Right cardiac atrium (tissue), 5 donors: ENCODE data around the gene TBC1D5. TPM values are rescaled to one million over a fixed set of nuclear protein-coding genes. Genes with fewer than 3 reads are reported as not detected.
"Not testable (repeated sequence)": the region's sequence is repeated elsewhere in the genome, so short reads cannot be mapped to it uniquely, and the experiment has no call there.

Experiments
- ATAC-seq, 2 donors: fragments of 200-7000 bp; cut with Tn5 transposase; one replicate each; pipeline versions ENCODE4 v1.8.0 to v1.9.1; 2020; ENCODE audit warnings: moderate library complexity in 2 of 2, mild to moderate bottlenecking in 1 of 2
- DNase-seq, 3 donors: peaks; one replicate each; pipeline ENCODE4 v3.0.0-alpha.2; 2020
- H3K27ac ChIP-seq: one replicate; pipeline ENCODE4 v1.5.1; 2013; ENCODE audit warnings: mild to moderate bottlenecking, low read length, control low read depth, moderate library complexity
- H3K27me3 ChIP-seq: one replicate; pipeline ENCODE4 v1.6.1; 2013; ENCODE audit not compliant: control insufficient read depth, insufficient read depth
- H3K4me1 ChIP-seq: one replicate; pipeline ENCODE4 v1.6.1; 2013; ENCODE audit warnings: low read length; ENCODE audit not compliant: control insufficient read depth, insufficient read depth
- H3K4me3 ChIP-seq: one replicate; pipeline ENCODE4 v1.5.1; 2013; ENCODE audit warnings: low read length, control low read depth
- H3K9me3 ChIP-seq: one replicate; pipeline ENCODE4 v1.6.1; 2013; ENCODE audit warnings: low read length; ENCODE audit not compliant: control insufficient read depth
- WGBS: extraction: QIAGEN DNeasy Blood & Tissue Kit; methylation state at CpG from one replicate; pipeline ENCODE4 v1.1.7; 2013; 5-methylcytosine and 5-hydroxymethylcytosine counted together
- intact Hi-C, 4 donors: fragments of 100-400 bp; cut with DNase I; formaldehyde crosslinking; loops; one replicate each; pipeline versions ENCODE4 v1.11.0 to v1.14.0; 2022 to 2023
- polyA plus RNA-seq: library from polyadenylated mRNA; stranded (reverse); fragments of 200-250 nt; gene quantifications from one replicate; pipeline ENCODE4 v1.2.3, GENCODE V29; 2013
- total RNA-seq, 4 donors: library from RNA; stranded (reverse); fragmentation: NEBNext Ultra II Directional; extraction: Animal tissue kit (Norgen Biotek cat#: 25700); gene quantifications; one replicate each; pipeline ENCODE4 v1.2.1, GENCODE V29; 2021
- donor health status: healthy with polysubstance abuse.
- donor health status: DM: no; HTN: yes; CAD: no.
- donor health status: DM: no; HTN: no; CAD: no.
- donor health status: DM: no; HTN: yes; CAD: no; lungs with severe emphysema.
- donor health status: DM: yes; HTN: yes; CAD: no.

Gene TBC1D5
- total and polyA plus RNA-seq, 5 donors, result 9.0 to 44.3 (median 39.6) TPM

DNA sequence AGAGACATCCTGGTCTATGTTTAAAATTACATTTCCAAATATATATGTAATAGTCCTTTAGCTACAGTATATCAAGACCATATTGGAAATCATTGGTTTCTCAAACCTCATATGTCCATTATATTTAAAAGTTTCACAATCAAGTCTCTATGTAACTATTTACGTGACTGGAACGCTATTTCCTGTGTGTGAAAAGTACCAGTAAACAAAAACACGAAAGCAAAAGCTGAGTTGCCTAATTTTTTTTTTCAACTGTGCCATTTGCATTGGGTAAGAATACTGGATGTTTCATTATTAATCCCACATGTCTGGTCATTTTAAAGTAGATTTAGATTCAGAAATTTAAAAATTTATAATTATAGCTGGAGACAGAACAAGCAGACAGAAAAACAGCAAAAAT, 381.4 kb downstream of the TBC1D5 start:
- no peak for ATAC-seq
- Histone ChIP-seq H3K27ac (no peak overlapping the region), H3K4me1 (no peaks in the 10 kb centered on the region), H3K27me3 (no peaks in the 10 kb centered on the region), H3K9me3 (no peaks in the 10 kb centered on the region), H3K4me3 (no peak overlapping the region)
- no peak for DNase-seq
- intact Hi-C loops, result no loop called here
- WGBS, result 91% methylated on average over 3 of the region's 3 CpGs

- Histone ChIP-seq H3K27ac (no peak overlapping the region), H3K27me3 (no peaks in the 10 kb centered on the region), H3K4me3 (no peak overlapping the region), H3K4me1 (no peaks in the 10 kb centered on the region), H3K9me3 (no peaks in the 10 kb centered on the region)
- intact Hi-C loops, result no loop called here
- ATAC-seq (no peak), DNase-seq (no peak)
- 91% methylated on average over 1 of the region's 1 CpG for WGBS
Measured at GRCh38 chr3:17359911-17360310, 382.5 kb downstream of the TBC1D5 start.

DNA sequence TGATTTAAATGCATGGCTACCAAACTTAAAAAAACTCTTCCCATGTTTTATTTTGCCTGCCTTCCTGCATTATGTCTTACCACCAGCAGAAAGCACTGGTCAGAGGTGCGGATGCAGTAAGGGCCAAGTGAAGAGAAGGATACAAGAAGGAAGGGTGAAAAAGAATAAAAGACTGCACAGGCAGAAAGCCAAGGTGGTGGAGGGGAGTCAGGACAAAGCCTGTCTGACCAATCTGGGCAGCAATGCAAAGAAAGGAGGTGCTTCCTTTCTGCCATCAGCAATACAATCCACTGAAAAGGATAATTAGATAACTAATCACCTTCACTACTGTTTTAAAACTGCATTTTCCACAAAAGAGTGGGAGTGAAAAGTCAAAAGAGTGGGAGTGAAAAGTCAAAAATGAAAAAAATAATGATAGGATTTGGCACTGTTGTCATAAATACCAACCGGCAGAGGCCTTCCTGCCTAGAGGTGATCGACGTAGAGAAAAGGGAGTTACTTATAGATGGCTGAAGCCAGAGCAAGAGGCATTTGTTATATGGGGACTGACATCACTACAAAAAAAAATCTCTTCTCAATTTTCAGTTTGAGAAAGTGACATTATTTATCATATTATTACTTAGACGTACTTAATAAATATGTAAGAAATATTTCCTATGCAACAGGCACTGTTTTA, 385.3 kb downstream of the TBC1D5 start:
- Histone ChIP-seq H3K9me3 (no peaks in the 10 kb centered on the region), H3K27ac (no peak overlapping the region), H3K4me3 (no peak overlapping the region), H3K27me3 (no peaks in the 10 kb centered on the region), H3K4me1 (no peaks in the 10 kb centered on the region)
- intact Hi-C loops, result no loop called here
- ATAC-seq (no peak), DNase-seq (no peak)
- WGBS, result 84% methylated on average over 5 of the region's 5 CpGs

DNA sequence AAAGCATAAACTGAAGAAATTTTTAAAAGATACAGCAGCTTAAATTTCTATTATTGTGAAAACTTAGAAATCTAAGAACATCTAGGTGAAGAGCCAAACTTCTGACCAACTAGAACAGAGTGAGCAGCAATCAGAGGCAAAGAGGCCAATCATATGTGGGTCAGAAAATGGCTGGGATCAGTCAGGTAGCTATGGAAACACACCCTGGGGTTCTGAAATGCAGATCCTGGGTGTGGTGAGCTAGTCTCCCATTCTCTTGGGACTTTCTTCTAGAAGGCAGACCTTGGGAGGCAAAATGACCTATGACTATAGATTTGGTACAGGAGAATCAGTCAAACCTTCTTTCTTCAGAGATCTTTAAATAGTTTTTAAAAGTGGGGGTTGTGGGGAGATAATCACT, 385.8 kb downstream of the TBC1D5 start:
- intact Hi-C loops, result no loop called here
- DNase-seq, result no peak
- ATAC-seq, result no peak
- Histone ChIP-seq H3K9me3 (no peaks in the 10 kb centered on the region), H3K4me1 (no peaks in the 10 kb centered on the region), H3K27me3 (no peaks in the 10 kb centered on the region), H3K4me3 (no peak overlapping the region), H3K27ac (no peak overlapping the region)

- intact Hi-C loops, result no loop called here
- no peak for ATAC-seq
- Histone ChIP-seq H3K4me1 (no peaks in the 10 kb centered on the region), H3K27me3 (no peaks in the 10 kb centered on the region), H3K27ac (no peak overlapping the region), H3K9me3 (no peaks in the 10 kb centered on the region), H3K4me3 (no peak overlapping the region)
- WGBS, result 93% methylated on average over 1 of the region's 1 CpG
- no peak for DNase-seq
Measured at GRCh38 chr3:17355591-17355990, 386.8 kb downstream of the TBC1D5 start.

DNA sequence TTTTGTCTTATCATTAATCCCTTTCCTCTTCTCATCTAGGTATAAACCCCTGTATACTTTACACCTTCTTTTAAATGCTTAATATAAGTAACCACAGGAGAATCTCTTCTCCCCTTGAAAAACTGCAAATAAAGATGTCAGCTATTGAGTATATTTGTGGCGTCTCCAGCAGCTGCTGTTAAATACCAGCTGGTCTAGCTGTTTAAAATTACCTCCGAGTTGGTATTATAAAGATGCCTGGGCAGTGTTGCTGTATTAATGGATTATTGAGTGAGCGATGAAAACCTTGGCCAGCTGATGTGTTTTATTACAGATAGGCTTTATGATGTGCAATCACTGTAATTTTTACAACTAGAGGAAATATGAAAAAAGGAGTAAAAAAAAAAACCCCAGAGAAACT, 388.1 kb downstream of the TBC1D5 start:
- H3K27ac ChIP-seq, result no peak overlapping the region
- no peak overlapping the region for H3K4me3 ChIP-seq
- H3K4me1 ChIP-seq, result no peaks in the 10 kb centered on the region
- H3K9me3 ChIP-seq, result no peaks in the 10 kb centered on the region
- 94% methylated on average over 3 of the region's 3 CpGs for WGBS
- no peaks in the 10 kb centered on the region for H3K27me3 ChIP-seq
- ATAC-seq, result no peak
- no peak for DNase-seq
- intact Hi-C loops, result no loop called here

GRCh38 chr3:17352620-17353019, 389.8 kb downstream of the TBC1D5 start:
- ATAC-seq, result no peak
- H3K4me1 ChIP-seq, result no peaks in the 10 kb centered on the region
- no peaks in the 10 kb centered on the region for H3K9me3 ChIP-seq
- WGBS, result 98% methylated on average over 3 of the region's 3 CpGs
- DNase-seq, result no peak
- H3K4me3 ChIP-seq, result no peak overlapping the region
- H3K27ac ChIP-seq, result no peak overlapping the region
- intact Hi-C loops, result no loop called here
- no peaks in the 10 kb centered on the region for H3K27me3 ChIP-seq

DNA sequence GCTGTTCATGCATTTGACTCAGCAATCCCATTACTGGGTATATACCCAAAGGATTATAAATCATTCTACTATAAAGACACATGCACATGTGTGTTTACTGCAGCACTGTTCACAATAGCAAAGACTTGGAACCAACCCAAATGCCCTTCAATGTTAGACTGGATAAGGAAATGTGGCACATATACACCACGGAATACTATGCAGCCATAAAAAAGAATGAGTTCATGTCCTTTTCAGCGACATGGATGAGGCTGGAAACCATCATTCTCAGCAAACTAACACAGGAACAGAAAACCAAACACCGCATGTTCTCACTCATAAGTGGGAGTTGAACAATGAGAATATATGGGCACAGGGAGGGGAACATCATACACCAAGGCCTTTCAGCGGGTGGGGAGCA, 391.2 kb downstream of the TBC1D5 start:
- intact Hi-C loops, H3K4me3 ChIP-seq, DNase-seq, H3K27me3 ChIP-seq, H3K27ac ChIP-seq, ATAC-seq, H3K4me1 ChIP-seq, H3K9me3 ChIP-seq: not testable (repeated sequence)
- WGBS, result 96% methylated on average over 4 of the region's 4 CpGs

DNA sequence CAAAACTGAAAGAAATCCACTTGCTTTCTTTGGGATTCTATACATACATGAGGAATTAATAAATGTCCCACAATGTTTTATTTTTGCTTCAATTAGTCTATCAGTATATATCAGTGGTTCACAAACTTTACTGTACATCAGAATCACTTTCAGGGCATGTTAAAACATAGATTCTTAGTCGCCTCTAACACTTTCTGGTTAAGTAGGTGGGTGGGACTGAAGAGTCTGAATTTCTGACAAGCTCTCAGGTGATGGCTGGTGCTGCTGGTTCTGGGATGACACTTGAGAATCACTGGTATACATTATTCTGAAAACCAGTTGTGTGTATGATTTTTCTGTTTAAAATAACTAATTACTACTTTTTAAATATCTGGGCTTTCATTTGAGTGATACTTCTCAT, 393.3 kb downstream of the TBC1D5 start:
- 96% methylated on average over 1 of the region's 1 CpG for WGBS
- H3K27ac ChIP-seq, result no peak overlapping the region
- no peak for ATAC-seq
- no peaks in the 10 kb centered on the region for H3K9me3 ChIP-seq
- H3K4me3 ChIP-seq, result no peak overlapping the region
- no peaks in the 10 kb centered on the region for H3K4me1 ChIP-seq
- H3K27me3 ChIP-seq, result no peaks in the 10 kb centered on the region
- intact Hi-C loops, result no loop called here
- no peak for DNase-seq

- Histone ChIP-seq H3K4me3 (no peak overlapping the region), H3K27me3 (no peaks in the 10 kb centered on the region), H3K27ac (no peak overlapping the region), H3K9me3 (no peaks in the 10 kb centered on the region), H3K4me1 (peaks cover 3% of the 10 kb centered on the region)
- no peak for ATAC-seq
- intact Hi-C loops, result no loop called here
- no peak for DNase-seq
Measured at GRCh38 chr3:17342119-17342518, 400.3 kb downstream of the TBC1D5 start.

GRCh38 chr3:17340693-17341092, 401.7 kb downstream of the TBC1D5 start:
- Histone ChIP-seq H3K27me3 (no peaks in the 10 kb centered on the region), H3K9me3 (no peaks in the 10 kb centered on the region), H3K4me1 (peaks cover 3% of the 10 kb centered on the region), H3K27ac (no peak overlapping the region), H3K4me3 (no peak overlapping the region)
- ATAC-seq (no peak), DNase-seq (no peak)
- intact Hi-C loops, result no loop called here
- WGBS, result 83% methylated on average over 2 of the region's 2 CpGs

GRCh38 chr3:17340261-17340660, 402.2 kb downstream of the TBC1D5 start:
- WGBS, result 95% methylated on average over 1 of the region's 1 CpG
- Histone ChIP-seq H3K27me3 (no peaks in the 10 kb centered on the region), H3K4me3 (no peak overlapping the region), H3K4me1 (peaks cover 3% of the 10 kb centered on the region), H3K9me3 (no peaks in the 10 kb centered on the region), H3K27ac (no peak overlapping the region)
- intact Hi-C loops, result no loop called here
- ATAC-seq (no peak), DNase-seq (no peak)
